Spleen (tissue), 11 donors: Measurements from ENCODE around the gene KSR2. TPM values are rescaled to one million over a fixed set of nuclear protein-coding genes. Genes with fewer than 3 reads are reported as not detected.

ENCODE experiments used
- DNase-seq: peaks from one replicate; pipeline ENCODE4 v3.0.0-alpha.2; 2020
- H3K27ac ChIP-seq, 8 donors: fragments of 200-600 bp; sonication (generic) in 7 of 8; 1 replicate in 4 of 8; 2 replicates in 4 of 8; pipeline versions ENCODE4 v1.5.0 to v1.8.0; 2016 to 2021; ENCODE audit warnings: inconsistent platforms in 4 of 8, mild to moderate bottlenecking in 4 of 8, moderate library complexity in 1 of 8
- H3K27me3 ChIP-seq, 7 donors: fragments of 200-600 bp; sonication (generic) in 6 of 7; replicated peaks in 1 of 7; 1 replicate in 4 of 7; 2 replicates in 3 of 7; pipeline versions ENCODE4 v1.5.0 to v1.8.0; 2016 to 2021; ENCODE audit warnings: inconsistent platforms in 3 of 7, mild to moderate bottlenecking in 1 of 7
- H3K36me3 ChIP-seq, 6 donors: fragments of 200-600 bp; sonication (generic) in 5 of 6; 1 replicate in 4 of 6; 2 replicates in 2 of 6; pipeline versions ENCODE4 v1.5.0 to v1.8.0; 2016 to 2021; ENCODE audit warnings: inconsistent platforms in 2 of 6
- H3K4me1 ChIP-seq, 6 donors: fragments of 200-600 bp; sonication (generic) in 5 of 6; 1 replicate in 3 of 6; 2 replicates in 3 of 6; pipeline versions ENCODE4 v1.5.0 to v1.8.0; 2016 to 2021; ENCODE audit warnings: inconsistent platforms in 3 of 6
- H3K4me3 ChIP-seq, 8 donors: fragments of 200-600 bp; sonication (generic) in 7 of 8; 1 replicate in 4 of 8; 2 replicates in 4 of 8; pipeline versions ENCODE4 v1.5.0 to v1.8.0; 2016 to 2021; ENCODE audit warnings: inconsistent platforms in 4 of 8, mild to moderate bottlenecking in 4 of 8, moderate library complexity in 2 of 8
- H3K9me3 ChIP-seq, 8 donors: fragments of 200-600 bp; sonication (generic) in 7 of 8; 1 replicate in 4 of 8; 2 replicates in 4 of 8; pipeline versions ENCODE4 v1.5.0 to v1.8.0; 2016 to 2021; ENCODE audit warnings: inconsistent platforms in 4 of 8
- POLR2A ChIP-seq, 3 donors: fragments of 450-650 bp; IDR thresholded peaks; one replicate each; pipeline ENCODE4 v1.5.1; 2017; ENCODE audit warnings: antibody characterized with exemption in 3 of 3, mild to moderate bottlenecking in 1 of 3
- POLR2AphosphoS5 ChIP-seq, 3 donors: sonication (generic); formaldehyde crosslinking; IDR thresholded peaks; one replicate each; pipeline ENCODE4 v1.5.1; 2017; ENCODE audit warnings: antibody characterized with exemption in 3 of 3
- WGBS, 5 donors: extraction: QIAGEN DNeasy Blood & Tissue Kit in 3 of 5; methylation state at CpG; one replicate each; pipeline versions ENCODE4 v1.1.5 to v1.1.7; 2013 to 2018; 5-methylcytosine and 5-hydroxymethylcytosine counted together
- intact Hi-C: fragments of 100-400 bp; cut with DNase I; formaldehyde crosslinking; loops from one replicate; pipeline ENCODE4 v1.15.0; 2023; ENCODE audit warnings: low total_unique reads
- polyA plus RNA-seq, 3 donors: library from polyadenylated mRNA; stranded (reverse); fragments of 200-250 nt; gene quantifications; one replicate each; pipeline ENCODE4 v1.2.1, GENCODE V29; 2013
- total RNA-seq, 7 donors: library from RNA; depleted of rRNA in 3 of 7; stranded (reverse); fragments of >200 nt in 3 of 7; fragmentation: NEBNext Ultra II Directional in 4 of 7; extraction: Animal tissue kit (Norgen Biotek cat#: 25700) in 4 of 7; gene quantifications; one replicate each; pipeline versions ENCODE4 v1.1.0 to v1.2.1, GENCODE V29; 2016 to 2021
- TF ChIP-seq, protein P1 (sequence below), 11 experiments: fragments of 200-600 bp in 7 of 11; fragments of 450-650 bp in 4 of 11; sonication (generic) in 4 of 11; IDR thresholded peaks in 8 of 11; conservative IDR thresholded peaks in 3 of 11; 1 replicate in 7 of 11; 2 replicates in 4 of 11; pipeline versions ENCODE4 v1.4.0 to v1.8.0; 2016 to 2021; ENCODE audit warnings: antibody characterized with exemption in 11 of 11, inconsistent platforms in 4 of 11, mild to moderate bottlenecking in 1 of 11
- donor health status: healthy with polysubstance abuse.
- donor health status: DM: no; HTN: no; CAD: no; lungs with moderate emphysema.
- donor health status: DM: no; HTN: no; CAD: no.
- donor health status: Bipolar disorder and iron deficiency.
- donor health status: healthy.
- donor health status: DM: no; HTN: no; CAD: no.
- donor health status: DM: yes; HTN: yes; CAD: no.

Gene KSR2
- total and polyA plus RNA-seq, 10 donors, result under 0.01 to 0.09 (median 0.02) TPM; not detected in 4

DNA sequence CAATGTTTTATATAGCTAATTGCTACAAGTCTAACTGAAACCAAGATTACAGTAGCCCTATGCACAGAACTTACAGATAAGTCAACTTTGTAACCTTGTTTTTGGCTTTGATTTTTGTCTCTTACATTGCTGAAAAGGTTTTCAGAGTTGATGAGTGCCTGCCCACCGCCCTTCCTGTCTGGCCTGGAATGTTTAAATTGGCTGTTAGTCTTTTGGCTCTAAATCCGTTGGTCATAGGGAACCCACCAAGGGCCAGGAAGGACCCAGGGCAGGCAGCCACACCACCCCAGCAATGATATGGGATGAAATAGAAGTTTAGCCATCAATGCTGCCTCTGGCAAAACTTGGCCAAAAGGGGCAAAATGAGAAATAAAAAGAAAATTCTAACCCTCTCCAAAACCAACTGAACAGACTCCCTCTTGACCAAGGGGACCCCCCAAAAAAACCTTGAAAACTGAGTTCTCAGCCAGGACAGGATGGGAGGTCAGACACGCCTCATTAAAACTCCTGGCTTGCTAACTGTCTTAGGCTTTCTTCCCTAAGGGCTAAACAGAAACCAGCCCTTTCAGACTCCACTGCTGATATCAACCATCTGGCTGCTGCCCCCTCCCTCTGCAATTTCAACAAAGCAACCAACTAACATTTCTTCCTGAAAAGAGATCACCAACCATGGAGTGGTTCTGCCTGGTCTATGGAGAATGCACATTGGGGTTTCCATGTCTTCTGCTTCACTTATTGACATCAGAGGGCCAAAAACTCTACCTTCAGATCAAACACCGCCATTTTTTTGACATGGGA lies 365.3 kb downstream of the KSR2 start:
- Histone ChIP-seq H3K4me3 (no peak overlapping the region), H3K9me3 (no peaks in the 10 kb centered on the region), H3K27me3 (peaks cover 0 to 24% (median 0%) of the 10 kb centered on the region in 7 donors), H3K36me3 (no peaks in the 10 kb centered on the region), H3K27ac (no peak overlapping the region), H3K4me1 (no peaks in the 10 kb centered on the region)
- WGBS, 5 donors, result 45 to 69% (median 60%) methylated on average over 4 of the region's 4 CpGs
- intact Hi-C loops, result no loop called here
- no peak for DNase-seq
- TF ChIP-seq POLR2AphosphoS5 (IDR thresholded peaks at IDR 0.05) (no peak), POLR2A (IDR thresholded peaks at IDR 0.05) (no peak)
- TF ChIP-seq, protein P1, sequence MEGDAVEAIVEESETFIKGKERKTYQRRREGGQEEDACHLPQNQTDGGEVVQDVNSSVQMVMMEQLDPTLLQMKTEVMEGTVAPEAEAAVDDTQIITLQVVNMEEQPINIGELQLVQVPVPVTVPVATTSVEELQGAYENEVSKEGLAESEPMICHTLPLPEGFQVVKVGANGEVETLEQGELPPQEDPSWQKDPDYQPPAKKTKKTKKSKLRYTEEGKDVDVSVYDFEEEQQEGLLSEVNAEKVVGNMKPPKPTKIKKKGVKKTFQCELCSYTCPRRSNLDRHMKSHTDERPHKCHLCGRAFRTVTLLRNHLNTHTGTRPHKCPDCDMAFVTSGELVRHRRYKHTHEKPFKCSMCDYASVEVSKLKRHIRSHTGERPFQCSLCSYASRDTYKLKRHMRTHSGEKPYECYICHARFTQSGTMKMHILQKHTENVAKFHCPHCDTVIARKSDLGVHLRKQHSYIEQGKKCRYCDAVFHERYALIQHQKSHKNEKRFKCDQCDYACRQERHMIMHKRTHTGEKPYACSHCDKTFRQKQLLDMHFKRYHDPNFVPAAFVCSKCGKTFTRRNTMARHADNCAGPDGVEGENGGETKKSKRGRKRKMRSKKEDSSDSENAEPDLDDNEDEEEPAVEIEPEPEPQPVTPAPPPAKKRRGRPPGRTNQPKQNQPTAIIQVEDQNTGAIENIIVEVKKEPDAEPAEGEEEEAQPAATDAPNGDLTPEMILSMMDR (IDR thresholded peaks at IDR 0.05 in 8 of 11, conservative IDR thresholded peaks at IDR 0.05 in 3 of 11), result no peak

DNA sequence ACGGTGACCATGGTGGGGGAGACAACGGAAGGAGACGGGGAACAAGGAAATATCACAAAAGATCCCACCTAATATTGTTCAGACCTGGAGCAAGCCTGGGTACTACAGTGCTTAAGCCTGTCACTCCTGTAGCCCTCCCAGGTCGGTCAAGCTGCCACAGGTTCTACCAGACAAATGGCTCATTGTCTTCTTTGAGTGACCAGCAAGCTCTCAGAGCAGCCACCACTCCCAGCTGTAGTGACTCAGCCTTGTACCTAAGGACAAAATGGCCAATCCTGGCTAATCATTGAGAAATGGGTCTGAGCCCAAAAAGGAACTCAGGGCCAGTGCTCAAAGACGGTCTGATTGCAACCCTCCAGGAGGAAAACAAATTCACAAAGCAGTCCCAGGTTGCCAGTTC lies 368.9 kb downstream of the KSR2 start:
- Histone ChIP-seq H3K27me3 (peaks cover 0 to 15% (median 0%) of the 10 kb centered on the region in 7 donors), H3K4me1 (no peaks in the 10 kb centered on the region), H3K9me3 (no peaks in the 10 kb centered on the region), H3K27ac (no peak overlapping the region), H3K36me3 (no peaks in the 10 kb centered on the region), H3K4me3 (no peak overlapping the region)
- TF ChIP-seq POLR2AphosphoS5 (IDR thresholded peaks at IDR 0.05) (no peak), POLR2A (IDR thresholded peaks at IDR 0.05) (no peak)
- TF ChIP-seq, protein P1 (IDR thresholded peaks at IDR 0.05 in 8 of 11, conservative IDR thresholded peaks at IDR 0.05 in 3 of 11), result no peak
- WGBS, 5 donors, result 67 to 77% (median 75%) methylated on average over 5 of the region's 5 CpGs
- no peak for DNase-seq
- intact Hi-C loops, result no loop called here

DNA sequence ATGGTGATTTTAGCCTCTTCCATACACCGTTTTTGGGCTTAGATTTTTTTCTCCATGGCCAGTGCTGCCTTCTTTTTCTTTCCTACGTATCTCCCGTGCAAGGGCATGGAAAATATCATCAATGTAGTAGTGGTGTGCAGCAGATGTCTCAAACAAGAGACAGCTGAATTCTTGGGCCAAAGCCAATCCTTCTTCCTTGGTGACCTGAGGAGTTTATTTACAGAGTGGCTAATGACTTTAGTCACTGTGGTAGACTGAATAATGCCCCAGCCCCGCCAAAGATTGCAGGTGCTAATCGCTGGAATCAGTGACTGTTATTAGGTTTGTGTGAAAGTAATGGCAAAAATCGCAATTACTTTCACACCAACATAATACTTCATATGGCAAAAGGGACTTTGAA lies 371.8 kb downstream of the KSR2 start:
- intact Hi-C loops, result no loop called here
- 62 to 75% (median 63%) methylated on average over 6 of the region's 6 CpGs for WGBS, 5 donors

DNA sequence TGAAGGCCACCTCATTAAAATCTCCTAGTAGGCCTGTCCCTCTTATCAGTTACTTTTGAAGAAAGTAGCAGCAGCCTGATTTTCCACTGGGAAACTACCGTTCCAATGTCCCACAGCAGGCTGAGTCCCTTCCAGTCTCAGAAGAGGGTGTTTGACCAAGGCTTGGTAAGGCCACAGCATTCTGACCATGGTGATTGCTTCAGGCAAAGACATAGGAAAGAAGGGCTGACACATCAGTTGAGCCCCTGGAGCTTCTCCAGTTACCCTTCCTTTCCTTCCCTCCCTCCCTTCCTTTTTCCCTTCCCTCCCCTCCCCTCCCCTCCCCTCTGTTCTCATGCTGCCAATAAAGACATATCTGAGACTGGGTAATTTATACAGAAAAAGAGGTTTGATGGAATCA lies 373.0 kb downstream of the KSR2 start:
- H3K27me3 ChIP-seq, result peaks cover 0 to 39% (median 0%) of the 10 kb centered on the region in 7 donors
- H3K27ac ChIP-seq, result no peak overlapping the region
- no peak for DNase-seq
- no peaks in the 10 kb centered on the region for H3K36me3 ChIP-seq
- no peaks in the 10 kb centered on the region for H3K4me1 ChIP-seq
- H3K4me3 ChIP-seq, result no peak overlapping the region
- H3K9me3 ChIP-seq, result peaks cover 0 to 9% (median 2%) of the 10 kb centered on the region in 8 donors
- WGBS, 5 donors, result 65 to 90% (median 76%) methylated on average over 1 of the region's 1 CpG
- no peak for TF ChIP-seq POLR2A (IDR thresholded peaks at IDR 0.05)
- TF ChIP-seq POLR2AphosphoS5 (IDR thresholded peaks at IDR 0.05), result no peak
- TF ChIP-seq, protein P1 (IDR thresholded peaks at IDR 0.05 in 8 of 11, conservative IDR thresholded peaks at IDR 0.05 in 3 of 11), result no peak
- intact Hi-C loops, result no loop called here

More for the DNA sequence above, 371.8 kb downstream of the KSR2 start:
- TF ChIP-seq POLR2AphosphoS5 (IDR thresholded peaks at IDR 0.05) (no peak), POLR2A (IDR thresholded peaks at IDR 0.05) (no peak)
- TF ChIP-seq, protein P1 (IDR thresholded peaks at IDR 0.05 in 8 of 11, conservative IDR thresholded peaks at IDR 0.05 in 3 of 11), result no peak
- H3K36me3 ChIP-seq, result no peaks in the 10 kb centered on the region
- DNase-seq, result no peak
- no peak overlapping the region for H3K4me3 ChIP-seq
- H3K4me1 ChIP-seq, result no peaks in the 10 kb centered on the region
- H3K9me3 ChIP-seq, result no peaks in the 10 kb centered on the region
- peaks cover 0 to 39% (median 0%) of the 10 kb centered on the region in 7 donors for H3K27me3 ChIP-seq
- H3K27ac ChIP-seq, result no peak overlapping the region
